Activated CD4-positive, alpha-beta T cell treated with anti-CD3 and anti-CD28 coated beads for 4 hours (primary cell): Measurements from ENCODE around the gene ZNF343.
A peak's percentile ranks its signal among the peaks of the same experiment; 100 is the strongest.
"Not testable (repeated sequence)": the region's sequence is repeated elsewhere in the genome, so short reads cannot be mapped to it uniquely, and the experiment has no call there.

Source experiments
- DNase-seq, 2 donors: peaks; one replicate each; pipeline ENCODE4 v3.0.0-alpha.2; 2020

Gene ZNF343

DNA sequence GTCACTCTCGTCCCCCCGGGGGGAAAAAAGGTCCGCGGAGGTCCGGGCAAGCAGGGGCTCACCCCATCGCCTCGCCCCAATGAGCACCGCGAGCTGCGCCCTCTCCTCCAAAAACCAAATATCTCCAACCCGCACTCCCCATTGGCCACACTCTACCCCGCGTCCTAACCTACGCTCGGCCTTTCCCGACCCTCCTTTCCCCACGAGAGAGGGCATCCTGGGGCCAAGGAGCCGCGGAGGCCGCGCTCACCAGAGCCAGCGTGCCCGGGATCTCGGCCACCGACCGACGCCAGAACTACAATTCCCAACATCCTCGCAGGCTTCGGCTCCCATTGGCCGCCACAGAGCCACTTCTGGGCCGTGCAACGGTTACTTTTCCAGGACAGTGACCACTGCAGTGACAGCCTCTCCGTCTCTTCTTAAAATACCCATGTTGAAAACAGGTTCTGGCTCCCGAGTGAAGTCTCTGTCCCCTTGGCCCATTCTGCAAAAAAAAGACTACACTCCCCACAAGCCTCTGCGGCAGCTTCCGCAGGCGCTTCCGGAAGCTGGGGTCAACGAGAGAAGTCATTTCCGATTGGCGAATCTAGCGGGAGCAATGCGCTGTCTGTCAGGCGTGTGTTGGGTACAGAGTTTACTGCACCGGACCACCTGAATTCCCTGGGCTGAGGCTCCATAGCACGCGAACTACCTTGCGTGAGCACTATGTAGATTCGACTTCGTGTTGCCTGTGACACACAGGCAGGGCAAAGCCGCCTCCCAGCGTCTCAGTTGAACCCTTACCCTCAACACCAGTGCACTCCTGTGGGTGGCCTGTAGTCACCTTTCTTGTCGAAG, at the start of gene ZNF343:
Gene ZNF343 (minus strand): TSS at position 285 of the 837 bp plus-strand sequence. CDS start 15,020 bp downstream, outside the sequence.
- DNase-seq: peak; percentile 72 to 73

DNA sequence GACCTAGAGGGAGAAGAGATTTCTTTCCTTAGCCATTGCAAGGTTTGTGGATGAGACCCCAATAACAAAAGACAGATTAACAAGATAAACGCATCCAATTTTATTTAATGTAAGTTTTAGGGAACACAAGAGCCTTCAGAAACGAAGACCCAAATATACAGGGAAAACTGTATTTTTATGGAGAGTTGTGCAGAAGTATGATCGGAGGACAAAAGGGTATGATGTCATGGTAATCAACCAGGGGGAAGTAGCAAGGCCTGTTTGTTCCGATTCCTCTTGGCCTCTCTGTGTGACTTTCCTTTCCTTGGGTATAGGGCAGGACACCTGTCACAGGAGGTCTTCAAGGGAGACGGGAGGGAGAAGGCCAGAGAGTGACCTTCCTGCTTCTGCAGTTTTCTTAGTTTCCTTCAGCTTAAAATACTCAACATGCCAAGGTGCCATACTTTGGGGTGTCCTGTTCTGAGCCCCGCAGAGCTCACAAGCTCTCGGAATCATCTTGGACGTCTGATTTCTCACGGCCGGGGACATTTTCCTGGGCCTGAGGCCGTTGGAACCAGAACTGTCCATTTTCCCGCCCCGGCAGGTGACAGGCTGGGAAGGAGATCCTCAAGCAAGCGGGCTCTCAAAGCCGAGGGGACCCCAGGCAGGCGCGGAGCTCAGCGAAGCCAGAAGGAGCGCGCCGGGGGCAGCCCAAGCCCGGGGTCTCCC, 49.3 kb upstream of the ZNF343 start:
- DNase-seq: no peak

DNA sequence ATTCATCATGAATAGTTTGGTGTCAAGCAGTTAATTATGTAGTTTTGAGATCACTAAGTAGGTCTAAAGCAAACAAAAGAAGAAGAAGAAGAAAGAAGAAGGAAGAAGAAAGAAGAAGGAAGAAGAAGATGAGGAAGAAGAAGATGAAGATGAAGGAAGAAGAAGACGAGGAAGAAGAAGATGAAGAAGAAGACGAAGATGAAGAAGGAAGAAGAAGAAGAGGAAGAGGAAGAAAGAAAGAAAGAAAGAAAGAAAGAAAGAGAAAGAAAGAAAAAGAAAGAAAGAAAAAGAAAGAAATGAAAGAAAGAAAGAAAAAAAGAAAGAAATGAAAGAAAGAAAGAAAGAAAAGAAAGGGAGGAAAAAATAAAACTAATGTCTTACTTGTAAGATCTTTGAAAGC, 36.9 kb upstream of the ZNF343 start:
- DNase-seq: no peak

DNA sequence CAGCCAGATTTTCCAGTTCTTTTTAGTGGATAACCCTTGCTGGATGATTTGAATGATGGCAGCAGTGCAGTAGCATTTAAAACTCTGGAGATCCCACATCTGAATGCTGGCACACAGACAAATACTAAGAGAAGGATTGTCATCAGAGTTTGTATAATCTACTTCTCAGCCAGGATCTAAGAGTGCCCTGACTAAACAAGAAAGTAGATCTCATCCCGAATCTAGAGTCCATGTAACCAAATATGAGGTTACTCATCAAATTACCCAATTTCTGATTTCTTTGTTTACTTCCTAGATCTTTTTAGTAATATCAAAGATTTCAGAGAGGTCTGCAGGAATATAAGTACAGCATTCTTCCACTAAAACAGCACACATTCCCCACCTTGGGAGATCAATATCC, 35.5 kb upstream of the ZNF343 start:
- DNase-seq: no peak

DNA sequence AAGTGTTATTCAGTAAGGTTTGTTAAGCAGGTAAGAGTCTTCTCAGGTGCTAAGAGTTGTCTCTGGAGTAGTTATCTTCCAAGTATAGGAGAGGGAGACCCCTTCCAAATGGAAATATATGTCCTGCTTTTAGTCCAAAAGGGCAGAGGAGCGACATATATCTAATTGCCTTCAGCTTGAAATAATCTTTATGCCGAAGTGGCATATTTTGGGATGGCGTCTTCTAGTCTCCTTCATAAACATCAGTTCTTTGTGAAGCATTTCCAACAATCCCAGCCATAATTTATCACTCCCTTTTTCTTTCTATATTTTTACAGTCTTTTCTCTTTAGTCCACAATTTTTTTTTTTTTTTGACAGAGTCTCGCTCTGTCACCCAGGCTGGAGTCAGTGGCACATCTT, 33.6 kb upstream of the ZNF343 start:
- DNase-seq: no peak

DNA sequence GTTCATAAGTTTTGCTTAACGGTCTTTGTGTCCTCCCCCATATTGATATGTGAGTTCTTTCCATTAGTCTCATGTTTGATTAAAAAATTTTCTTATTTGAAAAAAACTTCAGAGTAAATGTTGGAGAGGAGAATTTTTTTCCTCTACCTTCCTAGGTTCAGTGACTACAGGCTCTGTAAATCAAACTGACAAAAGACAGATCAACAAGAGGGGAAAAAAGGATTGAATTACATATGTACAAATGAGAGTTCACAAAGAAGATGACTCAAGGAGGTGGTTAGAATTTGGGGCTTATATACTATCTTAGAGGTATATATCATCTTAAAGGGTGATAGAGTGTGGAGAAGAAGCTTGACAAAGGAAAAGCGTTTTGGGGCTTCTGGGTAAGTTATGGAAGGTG, 33.2 kb upstream of the ZNF343 start:
- no peak for DNase-seq

DNA sequence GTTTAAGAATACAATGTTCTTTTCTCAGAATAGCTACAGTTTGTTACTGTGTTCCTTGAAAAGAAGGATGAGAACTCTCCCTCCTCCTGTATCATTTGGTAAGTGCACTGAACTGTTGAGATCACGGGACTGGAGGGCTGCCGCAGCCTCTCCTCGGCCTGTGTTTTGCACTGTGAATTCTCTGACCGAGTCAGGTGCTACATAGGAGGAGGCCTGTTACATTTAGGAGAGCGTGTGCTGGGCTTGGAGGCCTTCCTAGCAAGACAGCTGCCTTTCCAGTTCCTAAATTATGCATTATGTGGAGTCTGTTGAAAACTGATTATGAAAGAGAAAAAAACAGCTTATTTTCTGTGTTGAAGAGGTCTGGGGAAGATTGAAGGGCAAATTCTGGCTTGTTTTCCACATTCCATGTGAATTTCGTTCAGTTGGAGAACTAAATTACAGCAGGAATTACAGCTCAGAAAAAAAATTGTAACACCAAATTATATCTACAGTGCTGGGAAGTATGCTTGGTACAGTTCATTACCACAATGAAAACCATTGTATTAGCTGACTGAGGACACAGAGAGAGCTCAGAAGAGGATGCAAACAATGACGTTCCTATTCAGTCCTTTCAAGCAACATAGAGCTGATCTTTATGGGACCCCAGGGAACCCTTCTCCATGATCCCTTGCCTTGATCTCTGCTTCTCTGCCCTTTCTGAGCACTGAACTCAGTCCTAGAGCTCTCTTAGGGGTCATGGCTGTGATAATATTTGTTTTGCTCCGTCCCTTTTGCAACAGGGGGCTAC, 30.4 kb upstream of the ZNF343 start:
- DNase-seq: no peak

DNA sequence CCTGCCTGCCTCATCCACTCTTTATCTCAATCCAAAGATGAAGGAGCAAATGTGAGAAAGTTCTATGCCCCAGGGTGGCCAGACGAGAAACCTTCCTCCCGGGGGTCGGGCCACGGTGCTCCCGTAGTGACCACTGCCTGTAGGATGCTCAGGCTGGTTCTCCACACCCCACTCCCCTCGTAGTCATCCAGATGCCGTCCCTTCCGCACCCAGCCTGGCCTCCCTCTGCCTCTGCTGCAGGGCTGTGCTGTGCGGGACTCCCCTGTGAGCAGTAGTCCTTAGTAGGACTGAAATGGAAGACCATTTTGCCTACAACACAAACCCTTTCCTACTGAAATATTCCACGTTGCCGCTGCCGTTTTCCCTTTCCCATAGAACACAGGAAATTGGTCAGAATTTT, 29.6 kb upstream of the ZNF343 start:
- no peak for DNase-seq

DNA sequence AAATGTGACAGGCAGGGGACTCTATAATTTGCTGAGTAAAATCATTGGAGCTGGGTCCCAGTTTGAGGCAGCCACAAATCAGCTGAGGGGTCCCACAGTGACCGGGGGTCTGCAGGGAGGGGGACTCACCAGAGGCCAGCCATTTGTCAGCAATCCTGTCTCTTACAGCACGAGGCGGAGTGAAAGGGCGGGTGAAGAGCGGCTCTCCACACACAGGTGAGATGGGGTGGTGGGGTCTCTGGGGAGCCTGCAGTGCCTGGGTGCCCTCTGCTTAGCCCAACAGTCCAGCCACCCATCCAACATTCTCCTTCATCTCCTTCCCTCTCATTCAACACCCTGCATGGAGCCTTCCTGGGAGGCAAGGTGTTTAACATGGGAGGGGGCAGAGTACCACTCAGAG, 28.4 kb upstream of the ZNF343 start:
- DNase-seq: no peak

DNA sequence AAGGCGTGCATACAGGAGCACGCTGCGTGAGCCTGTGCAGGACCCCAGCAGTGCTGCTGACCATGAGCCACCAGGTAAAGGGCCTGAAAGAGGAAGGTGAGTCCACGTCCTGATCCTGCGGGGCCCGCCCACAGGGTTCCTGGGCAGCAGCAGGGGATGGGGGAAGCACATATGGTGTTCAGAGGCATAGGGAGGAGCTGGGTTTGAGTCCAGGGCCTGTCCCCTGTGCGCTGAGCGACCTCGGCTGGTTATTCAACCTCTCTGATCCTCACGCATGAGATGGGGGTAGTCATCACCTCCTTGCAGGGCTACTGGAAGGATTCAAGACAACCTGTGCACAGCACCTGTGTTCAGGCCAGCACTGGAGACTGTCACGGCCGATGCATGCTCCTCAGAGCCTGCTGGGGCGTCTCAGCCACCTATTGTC, 27.9 kb upstream of the ZNF343 start, which contains the start of gene TMC2:
Gene TMC2 (plus strand): TSS at position 14 of the 427 bp plus-strand sequence. CDS start 49 bp downstream, at position 63.
- no peak for DNase-seq

DNA sequence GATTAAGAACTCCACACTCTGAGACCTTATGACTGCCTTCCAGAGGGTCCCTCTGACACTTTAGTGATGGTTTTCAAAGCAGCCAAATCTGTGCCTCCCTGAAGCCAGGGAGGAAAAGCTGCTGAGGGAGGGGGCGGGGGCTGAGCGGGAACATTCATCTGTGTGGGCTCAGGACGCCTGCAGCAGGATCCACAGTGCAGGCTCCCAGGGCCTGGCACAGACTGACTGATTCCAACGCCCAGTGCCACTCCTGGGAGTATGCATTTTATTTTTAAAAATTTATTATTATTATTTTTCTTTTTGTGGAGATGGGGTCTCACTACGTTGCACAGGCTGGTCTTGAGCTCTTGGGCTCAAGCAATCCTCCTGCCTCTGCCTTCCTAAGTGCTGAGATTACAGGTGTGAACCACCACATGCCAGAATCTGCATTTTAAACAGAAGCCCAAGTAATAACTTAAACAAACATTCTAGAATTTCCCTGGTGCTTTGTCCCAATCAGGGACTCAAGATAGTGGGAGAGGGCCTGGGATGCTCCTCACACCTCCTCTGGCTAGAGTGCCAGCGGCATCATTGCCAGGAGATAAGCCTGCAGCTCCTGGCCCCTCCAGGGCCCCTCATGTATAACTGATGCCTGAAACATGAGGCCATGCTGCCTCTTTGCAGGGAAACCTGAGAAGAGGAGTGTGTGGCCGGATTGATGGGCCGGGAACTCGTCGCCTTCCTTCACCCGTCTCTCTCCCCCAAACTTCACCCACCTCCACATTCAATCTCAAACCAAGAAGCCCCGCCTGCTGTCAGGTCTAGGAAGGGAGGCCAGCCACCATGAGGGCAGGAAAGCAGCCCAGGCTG, 27.2 kb upstream of the ZNF343 start:
- no peak for DNase-seq

DNA sequence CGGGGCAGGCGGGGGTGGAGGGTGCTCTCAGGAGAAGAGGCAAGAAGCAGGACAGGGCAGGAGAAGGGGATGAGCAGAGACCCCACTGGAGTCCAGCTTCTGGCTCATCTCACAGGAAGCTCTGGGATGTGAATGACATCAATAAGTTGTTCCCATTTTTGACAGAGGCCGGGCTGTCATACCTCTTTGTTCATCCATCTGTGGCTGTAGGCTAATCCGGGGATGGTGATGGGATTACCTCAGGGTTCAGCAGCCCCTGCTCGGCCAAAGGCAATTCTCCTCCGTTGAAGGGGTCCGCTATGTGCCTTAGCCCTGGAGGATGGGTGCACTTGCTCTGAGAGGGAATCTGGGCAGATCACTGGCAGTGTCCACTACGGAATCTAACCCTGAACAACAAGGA, 24.4 kb upstream of the ZNF343 start:
- DNase-seq: no peak

DNA sequence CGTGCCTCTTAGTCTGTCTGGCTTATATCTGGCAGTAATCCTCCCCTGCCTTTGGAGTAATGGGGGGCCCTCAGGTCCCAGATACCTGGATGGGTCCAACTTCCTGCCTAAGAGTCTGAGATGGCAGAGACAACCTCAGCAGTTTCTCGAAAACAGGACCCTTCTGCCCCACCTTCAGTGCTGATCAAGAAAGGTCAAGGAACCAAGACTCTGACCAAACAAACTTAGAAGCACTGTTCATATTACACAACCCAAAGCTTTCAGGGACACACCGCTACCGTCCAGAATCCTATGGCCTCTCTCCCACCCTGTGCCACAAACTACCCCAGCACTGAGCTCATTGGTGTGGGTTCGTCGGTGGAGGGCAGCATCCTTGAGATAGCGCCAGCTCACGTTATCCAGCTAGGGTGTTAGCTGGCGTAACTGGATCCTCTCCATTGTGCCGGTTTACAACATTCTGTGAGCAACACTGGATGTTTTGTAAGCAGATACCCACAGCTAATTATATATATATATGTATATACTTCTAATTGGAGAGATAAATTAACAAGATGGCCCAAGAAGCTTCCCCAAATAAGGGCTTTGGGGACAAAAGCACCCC, 20.1 kb upstream of the ZNF343 start:
- no peak for DNase-seq

DNA sequence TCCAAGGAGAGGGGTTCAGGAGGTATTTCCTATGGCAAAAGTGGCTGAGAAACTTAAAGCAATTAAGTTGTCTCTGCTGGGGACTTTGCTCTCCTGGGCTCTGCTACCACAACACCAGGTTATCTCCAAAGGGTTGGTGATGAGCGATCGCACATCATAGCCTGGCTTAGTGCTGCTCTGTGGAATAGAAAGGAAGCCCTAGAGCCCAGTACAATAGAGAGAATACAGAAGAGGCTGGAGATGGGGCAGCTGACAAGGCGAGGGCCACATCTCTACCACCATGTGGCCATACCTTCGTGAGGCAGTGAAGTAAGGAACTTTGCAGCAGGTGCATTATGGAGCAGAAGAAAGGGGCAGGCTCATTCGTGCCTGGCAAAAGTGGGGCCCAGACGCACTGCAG, 19.0 kb upstream of the ZNF343 start:
- DNase-seq: no peak

DNA sequence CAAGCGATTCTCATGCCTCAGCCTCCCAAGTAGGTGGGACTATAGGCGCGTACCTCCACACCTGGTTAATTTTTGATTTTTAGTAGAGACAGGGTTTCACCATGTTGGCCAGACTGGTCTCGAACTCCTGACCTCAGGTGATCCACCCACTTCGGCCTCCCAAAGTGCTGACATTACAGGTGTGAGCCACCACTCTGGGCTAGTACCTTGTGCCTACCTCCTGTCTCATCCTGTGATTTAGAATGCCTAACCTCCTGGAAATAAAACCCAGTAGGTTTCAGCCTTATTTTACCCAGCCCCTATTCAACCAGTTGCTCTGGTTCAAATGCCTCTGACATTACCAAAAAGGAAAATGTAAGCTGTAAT, 17.5 kb upstream of the ZNF343 start:
- DNase-seq: not testable (repeated sequence)

DNA sequence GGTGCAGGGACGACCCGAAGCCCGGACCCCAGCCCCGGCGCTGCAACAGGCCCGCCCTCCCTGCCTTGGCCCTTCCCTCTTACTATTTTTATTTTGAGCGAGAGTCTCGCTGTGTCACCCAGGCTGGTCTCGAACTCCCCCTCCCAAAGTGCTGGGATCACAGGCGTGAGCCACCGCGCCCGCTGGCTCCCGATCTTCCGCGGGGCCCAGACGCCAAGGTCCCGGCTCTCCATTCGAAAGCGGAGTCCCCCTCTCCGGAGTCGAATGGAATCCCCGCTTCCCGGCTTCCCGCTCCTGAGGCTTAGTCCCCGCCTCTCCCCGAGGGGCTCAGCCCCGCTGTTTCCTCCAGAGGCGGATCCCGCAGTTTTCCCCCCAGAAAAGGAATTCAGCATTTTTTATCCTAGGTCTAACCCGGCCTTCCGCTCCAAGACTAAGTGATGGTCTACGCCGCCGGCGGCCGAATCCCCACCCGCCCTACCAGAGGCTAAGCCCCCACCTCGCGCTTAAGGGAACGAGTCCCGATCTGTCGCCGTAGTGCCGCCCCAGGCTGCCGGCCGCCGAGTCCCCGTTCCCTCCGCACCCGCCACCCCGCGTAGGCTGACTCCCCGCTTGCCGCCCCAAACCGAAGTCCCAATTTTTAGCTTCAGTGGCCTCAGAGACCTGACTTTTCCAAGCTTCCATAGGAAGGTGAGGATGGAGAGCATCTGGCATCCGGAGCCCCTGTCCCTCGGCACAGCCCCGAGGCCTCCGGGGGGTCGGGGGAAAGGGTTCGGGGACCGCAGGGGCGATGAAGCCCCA, 16.2 kb upstream of the ZNF343 start:
- DNase-seq: peak; percentile 20 to 33

DNA sequence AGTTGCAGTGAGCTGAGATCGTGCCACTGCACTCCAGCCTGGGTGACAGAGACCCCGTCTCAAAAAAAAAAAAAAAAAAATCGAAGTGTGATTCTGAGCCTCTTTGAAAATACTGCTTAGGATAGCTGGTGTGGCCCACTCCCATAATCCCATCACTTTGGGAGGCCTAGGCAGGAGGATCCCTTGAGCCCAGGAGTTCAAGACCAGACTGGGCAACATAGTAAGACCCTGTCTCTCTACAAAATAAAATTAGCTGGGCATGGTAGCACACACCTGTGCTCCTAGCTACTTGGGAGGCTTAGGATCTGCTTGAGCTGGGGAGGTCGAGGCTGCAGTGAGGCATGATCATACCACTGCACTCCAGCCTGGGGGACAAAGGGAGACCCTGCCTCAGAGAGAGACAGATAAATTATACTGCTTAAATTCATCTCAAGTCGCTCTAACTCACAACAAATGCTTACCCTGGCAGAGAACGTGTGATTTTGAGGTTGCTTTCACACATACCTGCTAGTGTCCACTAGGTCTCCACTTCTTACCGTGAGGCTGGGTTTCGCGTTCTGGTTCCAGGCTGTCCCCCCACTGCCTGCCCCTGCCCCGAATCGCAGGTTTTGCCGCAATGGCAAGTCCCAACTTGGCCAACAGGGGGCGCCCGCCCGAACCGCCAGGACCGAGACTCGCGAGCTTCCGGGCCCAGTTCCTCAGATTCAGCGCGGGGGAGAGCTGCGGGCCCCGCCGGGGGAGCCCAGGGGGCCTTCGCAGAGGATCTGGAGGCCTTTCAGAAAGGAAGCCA, 15.4 kb upstream of the ZNF343 start:
- peak; percentile 86 to 92 for DNase-seq

DNA sequence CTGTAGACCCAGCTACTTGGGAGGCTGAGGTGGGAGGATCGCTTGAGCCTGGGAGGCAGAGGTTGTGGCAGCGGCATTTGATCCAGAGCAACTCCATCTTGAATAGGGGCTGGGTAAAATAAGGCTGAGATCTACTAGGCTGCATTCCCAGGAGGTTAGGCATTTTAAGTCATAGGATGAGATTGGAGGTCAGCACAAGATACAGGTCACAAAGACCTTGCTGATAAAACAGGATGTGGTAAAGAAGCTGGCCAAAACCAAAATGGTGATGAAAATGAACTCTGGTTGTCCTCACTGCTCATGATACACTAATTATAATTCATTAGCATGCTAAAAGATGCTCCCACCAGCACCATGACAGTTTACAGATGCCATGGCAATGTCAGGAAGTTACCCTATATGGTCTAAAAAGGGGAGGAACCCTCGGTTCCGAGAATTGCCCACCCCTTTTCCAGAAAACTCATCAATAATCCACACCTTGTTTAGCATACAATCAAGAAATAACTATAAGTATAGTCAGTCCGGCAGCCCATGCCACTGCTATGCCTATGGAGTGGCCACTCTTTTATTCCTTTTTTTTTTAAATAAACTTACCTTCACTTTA, 14.2 kb upstream of the ZNF343 start:
- not testable (repeated sequence) for DNase-seq

DNA sequence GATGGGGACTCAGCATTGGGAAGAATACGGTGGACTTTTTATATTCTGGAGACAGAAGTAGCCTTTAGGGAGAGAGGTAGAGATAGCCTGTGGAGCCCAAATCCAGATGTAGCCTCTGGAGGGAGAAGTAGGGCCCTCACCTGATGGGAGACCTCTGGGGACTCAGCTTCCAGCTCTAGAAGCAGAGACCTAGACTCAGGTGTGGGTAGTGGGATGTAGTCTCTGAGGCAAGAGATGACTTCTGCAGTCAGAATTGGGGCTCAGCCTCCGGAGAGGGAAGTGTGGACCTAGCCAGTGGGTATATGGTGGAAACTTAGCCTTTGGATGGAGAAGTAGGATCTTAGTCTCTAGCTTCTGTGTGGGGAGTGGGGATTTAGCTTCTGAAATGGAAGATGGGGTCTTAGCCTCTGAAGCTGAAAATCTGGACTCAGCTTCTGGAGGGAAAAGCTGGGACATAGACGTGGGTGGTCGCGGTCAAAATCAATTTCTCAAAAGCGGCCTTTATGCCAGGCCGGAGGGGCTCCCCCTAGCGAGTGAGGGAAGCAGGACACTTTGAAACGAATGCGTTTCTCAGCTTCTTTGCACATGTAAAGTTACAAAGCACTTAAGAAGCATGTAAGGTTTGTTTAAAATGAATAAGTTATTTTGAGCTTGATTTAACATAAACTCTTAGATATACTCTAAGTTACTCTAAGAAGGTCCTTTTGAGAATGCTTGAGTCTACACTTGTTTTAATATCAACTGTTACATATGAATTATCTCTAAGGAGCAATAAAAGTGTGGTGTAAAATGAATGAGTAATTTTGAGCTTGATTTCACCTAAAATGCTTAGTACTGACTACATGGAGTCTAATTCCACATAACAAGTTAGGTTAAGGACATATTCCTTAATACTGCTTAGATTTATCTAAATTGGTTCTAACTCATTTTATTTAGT, 12.9 kb upstream of the ZNF343 start:
- DNase-seq: peak; percentile 26 to 50
